Loucy (cell line): ENCODE results near the gene PRRG3.

Source experiments
- H2AFZ ChIP-seq: fragments of 200-600 bp; sonication (generic); 2 replicates; pipeline ENCODE4 v1.6.0; 2016; ENCODE audit warnings: antibody characterized with exemption, mild to moderate bottlenecking, low read length, moderate library complexity
- H3F3A ChIP-seq: fragments of 200-600 bp; 2 replicates; pipeline ENCODE4 v1.6.0; 2016; ENCODE audit warnings: antibody characterized with exemption, low read depth, mild to moderate bottlenecking
- H3K27me3 ChIP-seq: fragments of 200-600 bp; sonication (generic); 2 replicates; pipeline ENCODE4 v1.6.1; 2014; ENCODE audit warnings: low read length, mild to moderate bottlenecking; ENCODE audit not compliant: insufficient read depth, poor library complexity, severe bottlenecking
- H3K36me3 ChIP-seq: fragments of 200-600 bp; sonication (generic); 2 replicates; pipeline ENCODE4 v1.6.1; 2016; ENCODE audit warnings: low read length; ENCODE audit not compliant: insufficient read depth
- H3K4me1 ChIP-seq: fragments of 200-600 bp; sonication (generic); 2 replicates; pipeline ENCODE4 v1.5.1; 2014; ENCODE audit warnings: low read length, mild to moderate bottlenecking; ENCODE audit not compliant: insufficient read depth, poor library complexity, severe bottlenecking
- H3K4me2 ChIP-seq: fragments of 200-600 bp; sonication (generic); 2 replicates; pipeline ENCODE4 v1.6.0; 2014; ENCODE audit warnings: antibody characterized with exemption, low read length, low read depth, mild to moderate bottlenecking; ENCODE audit not compliant: poor library complexity, severe bottlenecking
- H3K4me3 ChIP-seq: fragments of 200-600 bp; sonication (generic); 2 replicates; pipeline ENCODE4 v1.5.1; 2014; ENCODE audit warnings: low read length, mild to moderate bottlenecking, mixed read lengths; ENCODE audit not compliant: poor library complexity, severe bottlenecking
- H3K79me2 ChIP-seq: fragments of 200-600 bp; sonication (generic); 2 replicates; pipeline ENCODE4 v1.6.1; 2014; ENCODE audit warnings: low read length; ENCODE audit not compliant: insufficient read depth
- H3K9ac ChIP-seq: fragments of 200-600 bp; sonication (generic); 2 replicates; pipeline ENCODE4 v1.6.0; 2014; ENCODE audit warnings: mild to moderate bottlenecking, low read depth, low read length, moderate library complexity; ENCODE audit not compliant: poor library complexity, severe bottlenecking
- H3K9me2 ChIP-seq: fragments of 200-600 bp; sonication (generic); replicated peaks from 2 replicates; pipeline ENCODE4 v1.6.1; 2016; ENCODE audit warnings: low read depth, low read length, mixed read lengths
- H3K9me3 ChIP-seq: fragments of 200-600 bp; sonication (generic); 2 replicates; pipeline ENCODE4 v1.6.1; 2014; ENCODE audit warnings: mild to moderate bottlenecking, antibody characterized with exemption, low read length, low read depth; ENCODE audit not compliant: insufficient read depth
- H4K20me1 ChIP-seq: fragments of 200-600 bp; sonication (generic); 2 replicates; pipeline ENCODE4 v1.6.0; 2014; ENCODE audit warnings: antibody characterized with exemption, low read length, mild to moderate bottlenecking; ENCODE audit not compliant: insufficient read depth, poor library complexity, severe bottlenecking
- CTCF ChIP-seq: fragments of 200-600 bp; sonication (generic); conservative IDR thresholded peaks from 2 replicates; pipeline ENCODE4 v1.5.1; 2014; ENCODE audit warnings: mild to moderate bottlenecking, antibody characterized with exemption, low read length
- EZH2phosphoT487 ChIP-seq: fragments of 200-600 bp; IDR thresholded peaks from 2 replicates; pipeline ENCODE4 v1.6.1; 2018; ENCODE audit warnings: antibody characterized with exemption, mild to moderate bottlenecking, moderate library complexity, borderline replicate concordance

Gene PRRG3

DNA sequence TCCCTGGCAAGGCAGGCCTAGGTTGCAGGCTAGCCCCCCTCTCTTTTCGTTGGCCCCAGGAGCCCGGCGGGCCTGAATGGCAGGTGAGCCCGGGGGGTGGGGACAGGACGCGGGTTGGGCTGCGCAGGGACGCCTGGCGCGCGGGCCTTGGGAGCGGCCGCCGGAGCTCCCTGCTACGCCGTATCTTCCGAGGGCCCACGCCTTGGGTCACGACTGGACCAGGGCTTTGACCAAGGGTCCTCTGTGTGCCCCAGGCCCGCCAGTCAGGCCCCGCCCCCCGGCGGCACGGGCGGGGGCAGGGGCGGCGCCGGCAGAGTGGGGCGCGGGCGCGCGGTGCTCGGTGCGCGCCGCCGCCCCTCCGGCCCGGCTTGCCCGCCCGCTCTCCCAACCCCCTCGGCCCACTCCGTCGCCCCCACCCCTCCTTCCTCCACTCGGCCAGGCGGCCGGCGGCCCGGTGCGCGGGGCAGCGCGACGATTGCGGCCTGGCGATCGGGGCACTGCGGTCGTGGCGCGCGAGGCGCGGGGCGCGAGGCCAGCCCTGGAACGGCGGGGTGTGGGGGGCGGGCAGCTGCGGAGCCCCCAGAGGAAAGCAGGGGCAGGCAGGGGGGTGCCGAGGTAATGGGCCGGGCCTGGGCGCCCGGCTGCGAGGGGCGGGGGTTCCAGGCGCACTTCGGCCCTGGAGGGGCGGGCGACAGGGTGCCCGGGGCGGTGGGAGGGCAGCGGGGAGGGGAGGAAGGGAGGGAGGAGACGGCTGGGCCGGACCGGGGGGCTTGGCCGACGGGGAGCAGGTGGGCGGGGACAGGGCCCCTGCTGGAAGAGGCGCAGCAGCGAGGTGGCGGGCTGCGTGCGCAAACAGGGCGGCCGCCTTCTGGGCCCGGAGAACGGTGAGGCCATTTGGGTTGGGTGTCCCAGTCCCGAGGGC lies at the start of gene PRRG3:
Gene PRRG3, plus strand, starts transcription at position 798 of the 922 bp plus-strand sequence. CDS start 3,357 bp downstream, outside the sequence.
- no peaks in the 10 kb centered on the region for H3F3A ChIP-seq
- no peaks in the 10 kb centered on the region for H4K20me1 ChIP-seq
- no peak within 1 kb of the TSS for H2AFZ ChIP-seq
- no peaks in the 10 kb centered on the region for H3K36me3 ChIP-seq
- no peaks in the 10 kb centered on the region for H3K27me3 ChIP-seq
- H3K4me2 ChIP-seq: no peak within 1 kb of the TSS
- no peaks in the 10 kb centered on the region for H3K79me2 ChIP-seq
- TF ChIP-seq CTCF (no peak), EZH2phosphoT487 (no peak)
- no peak within 1 kb of the TSS for H3K4me3 ChIP-seq
- no peaks in the 10 kb centered on the region for H3K9me2 ChIP-seq
- no peak within 1 kb of the TSS for H3K9ac ChIP-seq
- H3K4me1 ChIP-seq: no peaks in the 10 kb centered on the region
- no peaks in the 10 kb centered on the region for H3K9me3 ChIP-seq

DNA sequence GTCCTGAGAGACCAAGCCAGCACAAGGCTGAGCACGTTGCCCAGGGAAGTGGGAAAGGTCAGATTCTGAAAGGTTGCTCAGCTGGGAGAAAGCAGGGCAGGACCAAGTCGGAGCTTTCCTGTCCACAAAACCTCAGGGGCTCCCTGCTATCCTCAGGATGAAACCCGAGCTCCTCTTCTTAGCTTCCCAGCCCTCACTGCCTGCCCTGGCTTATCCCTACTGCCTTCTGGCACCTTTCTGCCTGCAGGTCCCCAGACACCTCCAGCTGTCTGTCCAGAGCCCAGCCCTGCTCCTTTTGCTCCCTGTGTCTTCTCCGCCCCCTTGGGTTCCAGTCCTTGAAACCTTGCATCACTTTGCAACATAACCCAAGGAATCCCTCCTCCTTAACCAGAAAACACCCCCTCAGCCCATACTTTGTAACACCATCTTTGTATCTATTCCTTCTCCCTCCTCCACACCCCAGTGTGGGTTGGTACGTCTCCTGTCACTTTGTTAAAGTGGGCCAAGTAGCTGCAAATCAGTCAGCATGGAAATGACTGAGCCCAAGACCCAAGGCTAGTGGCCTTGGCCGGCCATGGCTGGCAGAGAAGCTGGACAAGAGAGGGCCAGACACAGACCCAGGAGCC lies 20.0 kb upstream of the PRRG3 start:
- H3K4me1 ChIP-seq: no peaks in the 10 kb centered on the region
- no peaks in the 10 kb centered on the region for H4K20me1 ChIP-seq
- no peaks in the 10 kb centered on the region for H3K36me3 ChIP-seq
- no peaks in the 10 kb centered on the region for H3F3A ChIP-seq
- H3K27me3 ChIP-seq: no peaks in the 10 kb centered on the region
- H3K79me2 ChIP-seq: no peaks in the 10 kb centered on the region
- H3K9ac ChIP-seq: no peak overlapping the region
- no peak overlapping the region for H3K4me2 ChIP-seq
- H3K4me3 ChIP-seq: no peak overlapping the region
- no peaks in the 10 kb centered on the region for H3K9me3 ChIP-seq
- H3K9me2 ChIP-seq: no peaks in the 10 kb centered on the region
- TF ChIP-seq EZH2phosphoT487: no peak
- TF ChIP-seq CTCF: no peak
- H2AFZ ChIP-seq: no peak overlapping the region

DNA sequence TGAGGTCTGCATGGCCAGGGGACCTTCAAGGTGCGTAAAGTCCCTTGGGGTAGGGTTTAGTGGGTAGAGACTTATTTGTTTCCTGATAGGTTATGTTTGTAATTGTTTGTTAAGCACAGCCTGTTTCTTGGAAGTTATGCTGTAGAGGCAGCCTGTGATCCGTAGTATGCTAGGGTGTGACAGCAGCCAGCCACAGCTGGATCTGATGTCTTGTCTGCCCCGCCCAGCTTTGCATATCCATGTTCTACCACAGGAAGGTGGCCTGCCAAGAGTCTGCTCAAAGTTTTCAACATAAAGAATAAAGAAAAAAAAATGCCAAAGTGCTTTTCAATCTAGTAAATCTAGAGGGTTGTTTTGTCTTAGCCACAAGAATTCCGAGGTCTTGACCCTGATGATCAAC lies 19.1 kb upstream of the PRRG3 start:
- Histone ChIP-seq H3K79me2 (no peaks in the 10 kb centered on the region), H3K27me3 (no peaks in the 10 kb centered on the region), H3K4me1 (no peaks in the 10 kb centered on the region), H4K20me1 (no peaks in the 10 kb centered on the region), H3K9ac (no peak overlapping the region), H3K4me2 (no peak overlapping the region), H3K4me3 (no peak overlapping the region), H3K36me3 (no peaks in the 10 kb centered on the region), H3F3A (no peaks in the 10 kb centered on the region), H3K9me2 (no peaks in the 10 kb centered on the region), H3K9me3 (no peaks in the 10 kb centered on the region), H2AFZ (no peak overlapping the region)
- TF ChIP-seq CTCF (no peak), EZH2phosphoT487 (no peak)
